Activated CD8-positive, alpha-beta T cell treated with anti-CD3 and anti-CD28 coated beads for 36 hours (primary cell): ENCODE data around the gene PPP1R13B. TPM values are rescaled to one million over a fixed set of nuclear protein-coding genes. Genes with fewer than 3 reads are reported as not detected.

Experiments
- ATAC-seq: fragments of 200-7000 bp; cut with Tn5 transposase; one replicate; pipeline ENCODE4 v1.10.0; 2021; ENCODE audit warnings: mild to moderate bottlenecking, moderate library complexity
- CTCF ChIA-PET: fragments of 350-600 bp; sonication (Branson Sonifier 250); formaldehyde crosslinking; loops from one replicate; lab custom pipeline; 2021; ENCODE audit warnings: antibody characterized with exemption; lab: Charles Lee
- POLR2A ChIA-PET: fragments of 350-600 bp; sonication (Branson Sonifier 250); formaldehyde crosslinking; loops from one replicate; lab custom pipeline; 2021; ENCODE audit warnings: antibody characterized with exemption; lab: Charles Lee
- DNase-seq: peaks from one replicate; pipeline ENCODE4 v3.0.0-alpha.2; 2020
- H3K27ac Mint-ChIP-seq: one replicate; pipeline ENCODE4 v1.8.0; 2021; ENCODE audit warnings: mild to moderate bottlenecking, mixed read lengths
- H3K27me3 Mint-ChIP-seq: one replicate; pipeline ENCODE4 v1.8.0; 2021; ENCODE audit warnings: mixed read lengths
- H3K36me3 Mint-ChIP-seq: one replicate; pipeline ENCODE4 v1.8.0; 2021; ENCODE audit warnings: low read depth, mixed read lengths
- H3K4me1 Mint-ChIP-seq: one replicate; pipeline ENCODE4 v1.8.0; 2021; ENCODE audit warnings: low read depth, mixed read lengths
- H3K4me3 Mint-ChIP-seq: one replicate; pipeline ENCODE4 v1.8.0; 2021; ENCODE audit warnings: mild to moderate bottlenecking, moderate library complexity, mixed read lengths
- H3K9me3 Mint-ChIP-seq: one replicate; pipeline ENCODE4 v1.8.0; 2021; ENCODE audit warnings: mixed read lengths
- CTCF ChIP-seq: fragments of 200-600 bp; IDR thresholded peaks from one replicate; pipeline ENCODE4 v1.8.0; 2022; ENCODE audit warnings: antibody characterized with exemption, mild to moderate bottlenecking
- intact Hi-C: fragments of 100-400 bp; cut with micrococcal nuclease; formaldehyde crosslinking; loops from one replicate; pipeline ENCODE4 v1.10.0; 2022
- total RNA-seq, 2 experiments: library from RNA; stranded (reverse); gene quantifications; one replicate each; pipeline ENCODE4 v1.2.3, GENCODE V29; 2021

Gene PPP1R13B
- total RNA-seq, 2 experiments from 2014 or later: 11.9 to 14.5 TPM

DNA sequence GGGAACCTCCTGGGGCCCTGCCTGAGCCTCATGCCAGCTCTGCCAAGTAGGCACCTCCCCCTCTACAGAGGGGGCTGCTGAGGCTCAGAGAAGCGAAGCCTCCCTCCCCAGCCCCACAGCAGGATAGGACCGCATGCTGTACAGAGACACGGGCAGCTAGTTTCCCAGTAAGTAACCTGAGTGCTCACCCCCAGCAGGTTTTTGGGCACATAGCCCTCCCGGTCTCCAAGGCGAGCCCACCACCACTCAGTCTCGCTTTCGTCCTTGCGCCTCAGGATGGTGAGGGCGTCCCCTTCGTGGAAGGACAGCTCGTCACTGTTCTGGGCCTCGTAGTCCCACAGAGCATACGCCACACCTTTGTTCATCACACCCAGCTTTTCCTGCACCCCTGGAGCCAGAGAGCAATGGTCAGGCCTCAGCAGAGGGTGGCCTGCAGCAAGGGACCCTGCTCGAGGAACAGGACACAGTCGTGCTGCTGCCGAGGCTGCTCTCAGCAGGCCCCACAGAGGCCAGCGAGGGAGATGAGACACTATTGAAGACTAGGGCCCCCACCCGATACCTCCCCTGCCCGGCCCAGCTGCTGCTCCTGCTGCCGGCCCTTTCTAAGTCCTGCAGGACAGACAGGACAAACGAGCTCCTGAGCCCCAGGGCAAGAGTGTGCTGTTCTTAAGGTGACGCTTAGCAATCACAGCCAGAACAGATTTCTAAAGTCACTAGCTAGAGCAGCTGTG lies 111.4 kb downstream of the PPP1R13B start:
- no peaks in the 10 kb centered on the region for H3K27me3 Mint-ChIP-seq
- H3K4me1 Mint-ChIP-seq: no peaks in the 10 kb centered on the region
- no peak overlapping the region for H3K27ac Mint-ChIP-seq
- ATAC-seq: no peak
- H3K4me3 Mint-ChIP-seq: no peak overlapping the region
- intact Hi-C loops: no loop called here
- H3K9me3 Mint-ChIP-seq: no peaks in the 10 kb centered on the region
- no peaks in the 10 kb centered on the region for H3K36me3 Mint-ChIP-seq
- TF ChIP-seq CTCF: no peak
- no peak for DNase-seq
- ChIA-PET POLR2A (interaction anchor here (1.4 to 1.5 kb wide), 2 partner anchors 17 to 21 kb away, joined by 4 to 8 read pairs; partner anchors contain the start of genes XRCC3 and ZFYVE21), CTCF (interaction anchor here (1.9 kb wide), 1 partner anchor 12 kb away, joined by 4 read pairs; no protein-coding TSS in a partner anchor)

- intact Hi-C loops: no loop called here
- Mint-ChIP-seq H3K27me3 (no peaks in the 10 kb centered on the region), H3K36me3 (no peaks in the 10 kb centered on the region), H3K27ac (no peak overlapping the region), H3K4me3 (no peak overlapping the region), H3K4me1 (no peaks in the 10 kb centered on the region), H3K9me3 (no peaks in the 10 kb centered on the region)
- ATAC-seq: no peak
- POLR2A ChIA-PET: interaction anchor here (1.4 kb wide), 1 partner anchor 16 kb away, joined by 8 read pairs; no protein-coding TSS in a partner anchor
- no peak for DNase-seq
- no peak for TF ChIP-seq CTCF
- CTCF ChIA-PET: interaction anchor here (1.0 to 1.9 kb wide), 2 partner anchors 13 kb away, joined by 3 to 4 read pairs; no protein-coding TSS in a partner anchor
These were observed 111.9 kb downstream of the PPP1R13B start for GRCh38 chr14:103735439-103735814.

- POLR2A ChIA-PET: interaction anchor here (1.4 to 2.9 kb wide), 2 partner anchors 11 to 16 kb away, joined by 8 to 10 read pairs; no protein-coding TSS in a partner anchor
- ATAC-seq (no peak), DNase-seq (no peak)
- no peaks in the 10 kb centered on the region for H3K9me3 Mint-ChIP-seq
- H3K4me1 Mint-ChIP-seq: no peaks in the 10 kb centered on the region
- no peak overlapping the region for H3K4me3 Mint-ChIP-seq
- no peak for TF ChIP-seq CTCF
- no peaks in the 10 kb centered on the region for H3K36me3 Mint-ChIP-seq
- no peaks in the 10 kb centered on the region for H3K27me3 Mint-ChIP-seq
- H3K27ac Mint-ChIP-seq: no peak overlapping the region
- CTCF ChIA-PET: interaction anchor here (1.0 to 1.9 kb wide), 2 partner anchors 12 to 13 kb away, joined by 3 to 4 read pairs; no protein-coding TSS in a partner anchor
- intact Hi-C loops: no loop called here
These were observed 112.4 kb downstream of the PPP1R13B start for GRCh38 chr14:103735022-103735421.

DNA sequence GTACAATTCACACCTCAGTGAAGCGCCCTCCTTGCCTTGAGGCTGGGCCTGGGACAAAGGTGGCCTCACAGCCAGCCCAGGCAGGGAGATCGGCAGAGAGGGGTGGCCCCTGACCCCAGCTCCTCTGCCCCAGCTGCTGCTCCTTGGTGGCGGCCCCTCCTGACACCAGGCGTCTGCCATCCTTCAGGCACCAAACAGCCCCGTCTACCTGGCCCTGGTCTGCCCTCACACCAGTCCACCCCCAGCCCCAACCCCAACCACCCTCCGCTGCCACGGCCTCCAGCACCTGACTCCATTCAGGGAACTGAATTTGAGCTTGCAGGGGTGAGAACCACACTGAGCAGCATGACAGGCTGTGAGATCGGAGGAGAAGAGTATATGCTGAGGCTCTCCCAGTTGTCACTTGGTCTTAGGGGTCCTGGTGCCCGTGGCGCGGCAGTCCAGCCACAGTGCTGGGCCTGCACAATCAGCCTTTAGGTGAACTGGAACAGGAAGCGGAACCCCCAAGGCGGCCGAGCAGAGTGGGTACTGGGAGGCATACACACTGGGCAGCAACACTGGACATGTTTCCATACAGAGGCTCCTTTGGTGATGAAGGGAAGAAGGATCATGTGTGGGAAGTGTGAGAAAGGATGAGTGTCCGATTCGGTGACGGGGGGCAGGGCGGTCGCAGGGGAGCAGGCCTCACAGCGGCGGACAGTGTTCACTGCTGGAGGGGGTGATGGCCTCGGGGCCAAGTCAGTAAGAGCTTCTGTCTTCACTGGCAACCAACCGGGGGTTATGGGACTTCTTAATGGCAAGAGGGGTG lies 113.1 kb downstream of the PPP1R13B start:
- H3K4me1 Mint-ChIP-seq: no peaks in the 10 kb centered on the region
- H3K9me3 Mint-ChIP-seq: no peaks in the 10 kb centered on the region
- TF ChIP-seq CTCF: no peak
- H3K36me3 Mint-ChIP-seq: no peaks in the 10 kb centered on the region
- no peaks in the 10 kb centered on the region for H3K27me3 Mint-ChIP-seq
- H3K4me3 Mint-ChIP-seq: no peak overlapping the region
- ATAC-seq (no peak), DNase-seq (no peak)
- H3K27ac Mint-ChIP-seq: no peak overlapping the region
- CTCF ChIA-PET: interaction anchor here (0.6 to 1.9 kb wide), 4 partner anchors 11 to 74 kb away, joined by 3 to 4 read pairs (median 3); no protein-coding TSS in a partner anchor
- intact Hi-C loops: no loop called here
- POLR2A ChIA-PET: interaction anchor here (1.1 to 2.9 kb wide), 2 partner anchors 11 to 12 kb away, joined by 4 to 10 read pairs; no protein-coding TSS in a partner anchor
